ENCODE data around the gene SOX1.

DNA sequence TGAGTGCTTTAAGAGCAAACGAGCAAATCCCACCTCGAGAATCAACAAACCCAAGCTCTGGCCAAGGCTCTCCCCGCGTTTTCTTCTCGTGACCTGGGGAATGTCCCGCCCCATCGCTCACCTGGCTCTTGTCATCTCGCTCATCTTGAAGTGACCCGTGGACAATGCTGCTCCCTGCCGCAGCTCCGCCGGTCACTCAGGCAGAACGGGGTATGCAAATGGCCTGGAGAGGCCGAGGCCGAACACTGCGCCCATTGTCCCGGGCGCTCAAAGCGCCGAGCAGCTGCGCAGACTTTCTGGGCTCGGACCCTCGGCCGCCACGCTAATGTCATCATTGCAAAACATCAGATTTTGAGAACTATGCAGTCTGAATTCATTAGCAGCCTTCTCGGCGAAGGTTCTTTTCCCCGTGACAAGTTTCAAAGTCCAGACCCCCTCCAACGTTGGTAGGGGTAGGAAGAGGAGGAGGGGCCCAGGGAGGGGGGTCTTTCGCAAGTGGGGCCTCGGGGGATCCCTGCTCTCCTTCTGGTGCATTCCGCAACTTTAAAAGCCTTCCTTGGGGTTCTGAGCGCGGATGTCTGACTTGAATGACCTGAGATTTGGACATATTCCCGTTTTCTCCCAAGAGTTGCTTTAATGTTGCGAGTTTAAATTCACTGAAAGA lies 39.7 kb downstream of the SOX1 start:
- TF ChIP-seq, protein P1, sequence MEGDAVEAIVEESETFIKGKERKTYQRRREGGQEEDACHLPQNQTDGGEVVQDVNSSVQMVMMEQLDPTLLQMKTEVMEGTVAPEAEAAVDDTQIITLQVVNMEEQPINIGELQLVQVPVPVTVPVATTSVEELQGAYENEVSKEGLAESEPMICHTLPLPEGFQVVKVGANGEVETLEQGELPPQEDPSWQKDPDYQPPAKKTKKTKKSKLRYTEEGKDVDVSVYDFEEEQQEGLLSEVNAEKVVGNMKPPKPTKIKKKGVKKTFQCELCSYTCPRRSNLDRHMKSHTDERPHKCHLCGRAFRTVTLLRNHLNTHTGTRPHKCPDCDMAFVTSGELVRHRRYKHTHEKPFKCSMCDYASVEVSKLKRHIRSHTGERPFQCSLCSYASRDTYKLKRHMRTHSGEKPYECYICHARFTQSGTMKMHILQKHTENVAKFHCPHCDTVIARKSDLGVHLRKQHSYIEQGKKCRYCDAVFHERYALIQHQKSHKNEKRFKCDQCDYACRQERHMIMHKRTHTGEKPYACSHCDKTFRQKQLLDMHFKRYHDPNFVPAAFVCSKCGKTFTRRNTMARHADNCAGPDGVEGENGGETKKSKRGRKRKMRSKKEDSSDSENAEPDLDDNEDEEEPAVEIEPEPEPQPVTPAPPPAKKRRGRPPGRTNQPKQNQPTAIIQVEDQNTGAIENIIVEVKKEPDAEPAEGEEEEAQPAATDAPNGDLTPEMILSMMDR (IDR thresholded peaks at IDR 0.05 in 8 of 11, conservative IDR thresholded peaks at IDR 0.05 in 3 of 11), result no peak
- no peak for TF ChIP-seq POLR2AphosphoS5 (IDR thresholded peaks at IDR 0.05)
